ENCODE data around the gene IRF2BP2. TPM values are rescaled to one million over a fixed set of nuclear protein-coding genes. Genes with fewer than 3 reads are reported as not detected.

IRF2BP2 gene
- total RNA-seq, 1 experiment from 2014 or later: 122 TPM

DNA sequence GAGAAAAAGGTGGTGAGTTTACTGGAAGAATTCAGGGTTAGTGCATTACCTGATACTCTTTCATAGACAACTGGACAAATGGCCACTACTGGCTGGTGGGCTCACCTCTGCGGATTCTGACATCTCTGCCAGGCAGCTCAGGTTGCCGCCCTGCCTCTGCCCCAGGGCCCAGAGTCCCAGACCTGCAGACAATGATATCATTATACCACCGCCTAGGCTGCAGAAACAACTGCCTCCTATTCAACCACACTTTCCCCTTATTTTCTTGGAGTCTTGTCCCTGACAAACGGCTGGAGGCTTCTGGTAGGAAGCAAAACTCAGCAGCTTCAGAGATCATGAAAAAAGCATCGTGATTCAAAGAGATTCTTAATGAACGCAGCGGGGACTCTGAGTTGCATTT lies 37.0 kb downstream of the IRF2BP2 start:
- Histone ChIP-seq H4K20me1 (ENCODE audit: insufficient read depth) (no peaks in the 10 kb centered on the region), H3K4me3 (no peak overlapping the region), H3K9me2 (ENCODE audit: insufficient read depth) (no peaks in the 10 kb centered on the region), H3K9me3 (ENCODE audit: insufficient read depth, low read depth) (no peaks in the 10 kb centered on the region), H3K4me1 (replicated peaks; ENCODE audit: insufficient read depth) (peaks cover 25% of the 10 kb centered on the region), H2AFZ (no peak overlapping the region), H3K4me2 (peak overlapping the region; percentile 12; the same call in 1 of the 2 replicates), H3F3A (ENCODE audit: insufficient read depth, low read depth) (0 out of 2 replicates have a peak, but pooled peaks cover 4% of the 10 kb centered on the region), H3K27me3 (ENCODE audit: insufficient read depth, low read depth) (no peaks in the 10 kb centered on the region), H3K79me2 (ENCODE audit: low read depth) (no peaks in the 10 kb centered on the region), H3K27ac (no peak overlapping the region), H3K36me3 (ENCODE audit: low read depth) (no peaks in the 10 kb centered on the region)
- CTCF ChIA-PET: interaction anchor here (0.6 kb wide), 1 partner anchor 583 kb away, joined by 4 read pairs; no protein-coding TSS in a partner anchor
- BruUV-seq (replicated peaks): no TSS peak
- DNase-seq: peak in 1 of 2 experiments; percentile 35
- TF ChIP-seq, protein P1, sequence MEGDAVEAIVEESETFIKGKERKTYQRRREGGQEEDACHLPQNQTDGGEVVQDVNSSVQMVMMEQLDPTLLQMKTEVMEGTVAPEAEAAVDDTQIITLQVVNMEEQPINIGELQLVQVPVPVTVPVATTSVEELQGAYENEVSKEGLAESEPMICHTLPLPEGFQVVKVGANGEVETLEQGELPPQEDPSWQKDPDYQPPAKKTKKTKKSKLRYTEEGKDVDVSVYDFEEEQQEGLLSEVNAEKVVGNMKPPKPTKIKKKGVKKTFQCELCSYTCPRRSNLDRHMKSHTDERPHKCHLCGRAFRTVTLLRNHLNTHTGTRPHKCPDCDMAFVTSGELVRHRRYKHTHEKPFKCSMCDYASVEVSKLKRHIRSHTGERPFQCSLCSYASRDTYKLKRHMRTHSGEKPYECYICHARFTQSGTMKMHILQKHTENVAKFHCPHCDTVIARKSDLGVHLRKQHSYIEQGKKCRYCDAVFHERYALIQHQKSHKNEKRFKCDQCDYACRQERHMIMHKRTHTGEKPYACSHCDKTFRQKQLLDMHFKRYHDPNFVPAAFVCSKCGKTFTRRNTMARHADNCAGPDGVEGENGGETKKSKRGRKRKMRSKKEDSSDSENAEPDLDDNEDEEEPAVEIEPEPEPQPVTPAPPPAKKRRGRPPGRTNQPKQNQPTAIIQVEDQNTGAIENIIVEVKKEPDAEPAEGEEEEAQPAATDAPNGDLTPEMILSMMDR (conservative IDR thresholded peaks at IDR 0.05): no peak
- TF ChIP-seq EZH2 (IDR thresholded peaks at IDR 0.05; ENCODE audit: low read depth): no peak
- POLR2A ChIA-PET (ENCODE audit: unreplicated experiment): interaction anchor here (0.5 to 0.7 kb wide), 3 partner anchors 27 to 151 kb away, joined by 5 to 16 read pairs (median 6); no protein-coding TSS in a partner anchor
- intact Hi-C loops (cut with micrococcal nuclease; ENCODE audit: unreplicated experiment): no loop called here

DNA sequence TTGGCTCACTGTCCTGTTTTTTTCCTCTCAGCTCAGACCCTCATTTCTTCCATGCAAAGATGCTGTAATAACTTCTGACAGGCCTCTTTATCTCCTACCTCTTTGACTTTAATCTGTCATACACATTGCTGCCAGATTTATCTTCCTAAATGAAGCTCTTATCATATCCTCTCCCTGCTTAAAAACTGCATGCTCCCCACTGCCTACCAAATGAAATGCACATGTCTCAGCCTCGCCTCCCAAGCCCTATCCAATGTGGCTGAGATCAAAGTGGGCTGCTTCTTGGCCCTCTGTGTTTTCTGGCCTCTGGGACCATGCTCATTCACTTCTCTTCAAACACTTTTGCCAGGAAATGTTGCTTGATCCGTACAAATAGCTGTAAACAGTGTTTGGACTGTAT lies 38.3 kb downstream of the IRF2BP2 start:
- Histone ChIP-seq H3K4me3 (no peak overlapping the region), H3K27ac (no peak overlapping the region), H3K36me3 (ENCODE audit: low read depth) (no peaks in the 10 kb centered on the region), H4K20me1 (ENCODE audit: insufficient read depth) (no peaks in the 10 kb centered on the region), H3K4me2 (no peak overlapping the region), H3K4me1 (replicated peaks; ENCODE audit: insufficient read depth) (peaks cover 26% of the 10 kb centered on the region), H3K9me3 (ENCODE audit: insufficient read depth, low read depth) (no peaks in the 10 kb centered on the region), H2AFZ (no peak overlapping the region), H3K79me2 (ENCODE audit: low read depth) (no peaks in the 10 kb centered on the region), H3F3A (ENCODE audit: insufficient read depth, low read depth) (0 out of 2 replicates have a peak, but pooled peaks cover 4% of the 10 kb centered on the region), H3K27me3 (ENCODE audit: insufficient read depth, low read depth) (no peaks in the 10 kb centered on the region), H3K9me2 (ENCODE audit: insufficient read depth) (no peaks in the 10 kb centered on the region)
- BruUV-seq (replicated peaks): no TSS peak
- ChIA-PET POLR2A (ENCODE audit: unreplicated experiment) (no interaction called here), CTCF (interaction anchor here (0.6 kb wide), 1 partner anchor 64 kb away, joined by 4 read pairs; no protein-coding TSS in a partner anchor)
- DNase-seq: no peak
- TF ChIP-seq EZH2 (IDR thresholded peaks at IDR 0.05; ENCODE audit: low read depth): no peak
- TF ChIP-seq, protein P1 (conservative IDR thresholded peaks at IDR 0.05): no peak
- intact Hi-C loops (cut with micrococcal nuclease; ENCODE audit: unreplicated experiment): no loop called here

- Histone ChIP-seq H3K4me1 (replicated peaks; ENCODE audit: insufficient read depth) (peaks cover 38% of the 10 kb centered on the region), H3K4me2 (no peak overlapping the region), H3F3A (ENCODE audit: insufficient read depth, low read depth) (peaks cover 11% of the 10 kb centered on the region), H4K20me1 (ENCODE audit: insufficient read depth) (no peaks in the 10 kb centered on the region), H3K4me3 (no peak overlapping the region), H3K79me2 (ENCODE audit: low read depth) (no peaks in the 10 kb centered on the region), H3K9me2 (ENCODE audit: insufficient read depth) (no peaks in the 10 kb centered on the region), H2AFZ (no peak overlapping the region), H3K36me3 (ENCODE audit: low read depth) (no peaks in the 10 kb centered on the region), H3K9me3 (ENCODE audit: insufficient read depth, low read depth) (no peaks in the 10 kb centered on the region), H3K27ac (no peak overlapping the region), H3K27me3 (ENCODE audit: insufficient read depth, low read depth) (no peaks in the 10 kb centered on the region)
- no TSS peak for BruUV-seq (replicated peaks)
- intact Hi-C loops (cut with micrococcal nuclease; ENCODE audit: unreplicated experiment): no loop called here
- DNase-seq: no peak
- CTCF ChIA-PET: interaction anchor here (0.6 kb wide), 1 partner anchor 41 kb away, joined by 3 read pairs; no protein-coding TSS in a partner anchor
- TF ChIP-seq EZH2 (IDR thresholded peaks at IDR 0.05; ENCODE audit: low read depth): no peak
- TF ChIP-seq, protein P1 (conservative IDR thresholded peaks at IDR 0.05): no peak
- POLR2A ChIA-PET (ENCODE audit: unreplicated experiment): no interaction called here
Observed at GRCh38 chr1:234570329-234571120, 39.5 kb downstream of the IRF2BP2 start.

All from PC-9 (cell line).